ENCODE data around the gene DISC1.
"Not testable (repeated sequence)": the region's sequence is repeated elsewhere in the genome, so short reads cannot be mapped to it uniquely, and the experiment has no call there.

Gene DISC1

DNA sequence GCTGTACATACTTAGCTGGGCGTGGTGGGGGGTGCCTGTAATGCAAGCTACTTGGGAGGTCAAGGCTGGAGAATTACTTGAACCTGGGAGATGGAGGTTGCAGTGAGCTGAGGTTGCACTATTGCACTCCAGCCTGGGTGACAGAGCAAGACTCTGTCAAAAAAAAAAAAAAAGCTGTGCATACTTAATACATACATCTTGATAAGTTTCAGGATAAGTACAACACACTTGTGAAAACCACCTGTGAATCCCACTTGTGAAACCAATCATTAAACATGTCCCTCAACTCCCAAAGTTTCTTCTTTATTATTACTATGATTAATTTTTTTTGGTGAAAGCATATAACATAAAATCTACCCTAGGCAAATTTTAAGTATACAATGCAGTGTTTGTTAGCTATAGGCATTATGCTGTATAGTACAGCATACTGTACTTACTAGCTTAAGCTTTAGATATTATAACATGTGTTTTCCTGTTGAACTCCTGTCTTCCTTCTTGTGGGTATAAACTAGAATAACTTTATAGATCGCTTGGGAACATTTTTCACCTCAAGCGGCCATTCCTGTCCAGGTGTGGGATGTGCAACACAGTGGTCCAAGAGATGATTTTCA, 41.4 kb downstream of the DISC1 start:
- no peak for DNase-seq (ENCODE audit: low spot score)

DNA sequence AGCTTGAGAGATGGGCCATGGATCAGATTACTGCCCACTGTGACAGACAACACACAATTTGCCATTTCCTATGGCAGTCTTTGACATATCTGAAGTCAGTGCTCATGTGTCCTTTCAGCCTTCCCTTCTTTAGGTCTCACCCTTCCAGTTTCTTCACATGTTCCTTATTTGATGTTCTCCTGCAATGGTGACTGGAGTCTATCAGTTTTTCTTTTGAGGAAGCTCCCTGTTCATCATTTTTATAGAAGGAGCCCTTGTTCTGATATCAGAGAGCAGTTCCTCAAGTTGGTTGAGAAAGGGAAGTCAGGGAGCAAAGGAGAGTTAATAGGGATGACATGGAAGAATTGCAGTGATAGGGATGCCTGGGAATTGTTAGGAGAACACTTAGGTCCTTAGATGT, 42.2 kb downstream of the DISC1 start:
- no peak for DNase-seq (ENCODE audit: low spot score)

DNA sequence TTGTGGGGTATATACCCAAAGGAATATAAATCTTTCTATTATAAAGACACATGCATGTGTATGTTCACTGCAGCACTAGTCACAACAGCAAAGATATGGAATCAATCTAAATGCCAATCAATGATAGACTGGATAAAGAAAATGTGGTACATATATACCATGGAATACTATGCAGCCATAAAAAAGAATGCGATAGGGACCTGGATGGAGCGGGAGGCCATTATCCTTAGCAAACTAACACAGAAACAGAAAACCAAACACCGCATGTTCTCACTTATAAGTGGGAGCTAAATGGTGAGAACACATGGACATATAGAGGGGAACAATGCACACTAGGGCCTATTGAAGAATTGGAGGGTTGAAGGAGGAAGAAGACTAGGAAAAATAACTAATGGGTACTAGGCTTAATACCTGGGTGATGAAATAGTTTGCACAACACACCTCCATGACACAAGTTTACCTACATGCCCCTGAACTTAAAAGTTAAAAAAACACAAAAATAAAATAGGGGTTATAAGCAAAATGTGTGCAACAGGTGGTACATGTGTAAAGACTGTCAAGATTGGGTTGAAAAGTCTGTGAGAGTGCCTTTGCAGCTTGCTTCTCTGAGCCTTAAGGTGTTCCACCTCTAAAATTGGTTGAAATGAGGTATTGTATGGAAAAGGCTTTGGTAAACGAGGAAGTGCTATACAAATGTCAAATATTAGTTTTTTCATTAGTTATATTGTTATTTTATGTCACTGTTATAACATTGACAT, 43.5 kb downstream of the DISC1 start:
- DNase-seq (ENCODE audit: low spot score), result not testable (repeated sequence)

DNA sequence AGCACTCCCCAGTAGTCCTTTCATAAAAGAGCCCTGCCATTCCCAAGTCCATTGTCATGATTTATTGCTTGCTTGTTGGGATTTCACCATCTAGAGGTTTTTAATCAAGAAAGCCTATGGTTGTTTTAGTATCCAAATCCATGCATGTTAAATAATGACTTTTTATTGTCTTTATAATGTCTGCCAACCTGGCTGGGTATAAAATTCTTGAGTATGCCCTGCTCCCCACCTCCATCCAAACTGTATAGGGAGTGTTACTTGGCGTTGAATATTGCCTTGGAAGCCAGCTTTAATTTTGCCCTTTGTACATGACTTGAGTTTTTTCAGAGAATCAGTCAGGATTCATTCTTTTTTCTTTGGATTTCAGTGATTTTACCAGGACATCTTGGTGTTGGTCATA, 44.2 kb downstream of the DISC1 start:
- DNase-seq (ENCODE audit: low spot score), result no peak

DNA sequence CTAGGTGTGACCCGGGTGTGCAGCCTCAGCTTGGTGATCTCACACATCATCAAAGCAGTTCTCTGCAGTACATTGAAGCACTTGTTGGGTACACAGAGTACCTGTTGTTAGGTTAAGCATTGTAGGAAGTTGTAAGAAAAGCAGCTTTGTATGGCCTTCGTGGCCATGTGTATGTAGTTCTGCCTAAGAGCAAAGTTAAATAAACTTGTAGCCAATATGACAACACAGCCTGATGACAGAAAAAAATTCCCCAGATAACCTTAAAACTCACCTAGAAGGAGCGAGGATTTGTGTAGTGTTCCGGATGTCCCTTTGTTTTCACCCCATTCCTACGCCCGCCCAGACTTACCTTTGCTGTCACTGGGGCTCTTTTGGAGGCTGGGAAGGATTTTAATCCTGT, 48.0 kb downstream of the DISC1 start:
- DNase-seq (ENCODE audit: low spot score), result no peak

DNA sequence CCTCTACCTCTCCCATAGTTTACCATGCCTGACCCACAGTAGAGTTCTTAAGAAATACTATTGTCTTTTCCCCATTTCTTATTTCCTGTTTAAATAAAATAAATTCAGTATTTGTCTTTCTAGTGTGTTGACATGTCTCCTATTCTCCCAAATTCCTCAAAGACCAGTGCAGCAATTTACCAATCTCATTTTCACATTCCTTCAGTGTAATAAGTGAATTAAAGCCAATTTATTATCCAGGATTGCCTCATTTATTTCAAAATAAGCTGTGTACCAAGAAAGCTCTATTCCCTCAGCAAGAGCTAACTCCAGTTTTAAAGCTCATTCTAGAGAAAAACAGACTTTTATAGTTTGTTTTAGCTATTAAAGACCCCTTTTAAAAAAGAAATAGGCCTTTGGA, 49.9 kb downstream of the DISC1 start:
- no peak for DNase-seq (ENCODE audit: low spot score)

DNA sequence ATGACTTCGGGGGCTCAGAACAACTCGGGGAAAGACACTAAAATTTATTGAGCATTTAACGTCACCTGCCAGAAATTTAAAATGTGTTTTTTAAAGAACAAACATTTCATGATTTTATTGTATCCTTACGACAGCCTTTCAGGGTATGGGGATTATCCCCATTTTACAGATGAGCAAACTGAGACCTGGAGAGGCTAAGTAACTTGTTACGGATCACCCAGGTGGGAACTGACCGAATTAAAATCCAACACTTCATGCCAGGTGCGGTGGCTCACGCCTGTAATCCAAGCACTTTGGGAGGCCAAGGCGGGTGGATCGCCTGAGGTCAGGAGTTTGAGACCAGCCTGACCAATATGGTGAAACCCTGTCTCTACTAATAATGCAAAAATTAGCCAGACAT, 50.9 kb downstream of the DISC1 start:
- no peak for DNase-seq (ENCODE audit: low spot score)

DNA sequence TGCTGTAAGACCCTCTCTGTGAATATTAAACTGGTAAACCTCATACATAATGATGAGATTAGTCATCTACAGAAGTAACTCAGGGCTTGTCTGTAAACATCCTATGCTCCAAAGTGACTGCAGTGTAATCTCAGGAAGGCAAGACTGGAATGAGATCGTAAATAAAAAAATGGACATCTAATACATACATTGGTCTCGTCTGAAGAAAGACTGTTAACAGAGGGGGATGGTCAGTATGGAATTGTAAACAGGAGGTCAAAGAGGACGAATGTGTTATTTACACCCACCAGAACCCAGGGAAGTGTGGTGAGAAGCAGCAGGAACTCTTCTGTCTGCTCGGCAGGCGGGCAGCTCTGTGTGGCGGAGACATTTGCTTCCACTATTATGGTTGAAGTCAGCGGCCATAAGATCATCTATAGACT, 51.4 kb downstream of the DISC1 start:
- DNase-seq (ENCODE audit: low spot score), result no peak

DNA sequence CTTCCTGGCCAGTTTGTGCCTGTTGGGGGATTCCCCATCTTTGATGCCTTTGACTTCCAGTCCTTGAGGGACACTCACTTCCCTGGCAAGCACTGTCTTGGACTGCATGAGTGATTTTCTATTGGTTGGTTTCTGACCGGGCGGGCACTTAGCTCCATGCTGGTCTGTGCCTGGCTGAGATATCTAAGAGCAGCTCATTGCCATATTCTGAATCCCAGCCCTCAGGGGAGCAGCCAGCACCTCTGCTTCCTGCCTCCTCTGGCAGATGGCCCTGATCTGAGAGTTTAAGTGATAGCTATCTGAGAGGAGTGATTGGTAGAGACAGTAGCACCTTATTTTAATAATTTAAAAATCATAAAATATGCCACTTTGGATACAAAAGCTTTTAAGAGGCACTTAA, 52.5 kb downstream of the DISC1 start:
- no peak for DNase-seq (ENCODE audit: low spot score)

DNA sequence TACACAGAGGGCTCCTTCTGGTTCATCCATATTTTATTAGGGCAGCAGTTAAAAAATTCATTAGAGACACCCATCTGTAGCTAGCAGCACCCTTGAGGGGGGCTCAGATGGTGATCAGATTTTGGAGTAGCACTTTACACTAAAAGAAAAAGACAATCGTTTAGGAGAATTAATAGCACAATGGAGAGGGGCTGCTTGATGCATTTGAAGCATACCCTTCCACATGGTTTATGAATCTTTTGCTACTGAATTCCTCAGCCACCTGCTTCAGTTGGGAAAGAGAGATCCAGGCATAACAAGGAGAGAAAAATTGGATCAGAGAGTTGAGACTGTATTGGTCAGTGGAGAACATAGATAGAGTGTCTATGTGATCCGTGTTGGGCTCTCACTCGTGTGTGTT, 54.4 kb downstream of the DISC1 start:
- no peak for DNase-seq (ENCODE audit: low spot score)

DNA sequence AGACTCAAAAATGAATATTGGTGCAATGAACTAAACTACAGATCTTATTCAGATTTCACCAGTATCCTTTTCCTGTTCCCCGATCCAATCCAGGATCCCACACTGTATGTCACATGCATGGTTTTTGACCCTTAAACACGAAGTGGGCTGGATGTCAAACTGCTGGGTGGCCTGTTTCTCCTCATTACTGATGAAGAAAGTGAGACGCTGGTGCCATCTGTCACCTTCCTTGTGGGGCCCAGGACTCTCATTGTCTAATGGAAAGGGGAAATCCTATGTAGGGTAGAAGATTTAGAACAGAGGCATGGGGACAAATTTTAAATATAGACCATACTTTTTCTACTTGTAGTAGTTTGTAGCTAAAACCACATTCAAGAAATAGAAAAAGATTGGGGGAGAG, 56.2 kb downstream of the DISC1 start:
- DNase-seq (ENCODE audit: low spot score), result no peak

DNA sequence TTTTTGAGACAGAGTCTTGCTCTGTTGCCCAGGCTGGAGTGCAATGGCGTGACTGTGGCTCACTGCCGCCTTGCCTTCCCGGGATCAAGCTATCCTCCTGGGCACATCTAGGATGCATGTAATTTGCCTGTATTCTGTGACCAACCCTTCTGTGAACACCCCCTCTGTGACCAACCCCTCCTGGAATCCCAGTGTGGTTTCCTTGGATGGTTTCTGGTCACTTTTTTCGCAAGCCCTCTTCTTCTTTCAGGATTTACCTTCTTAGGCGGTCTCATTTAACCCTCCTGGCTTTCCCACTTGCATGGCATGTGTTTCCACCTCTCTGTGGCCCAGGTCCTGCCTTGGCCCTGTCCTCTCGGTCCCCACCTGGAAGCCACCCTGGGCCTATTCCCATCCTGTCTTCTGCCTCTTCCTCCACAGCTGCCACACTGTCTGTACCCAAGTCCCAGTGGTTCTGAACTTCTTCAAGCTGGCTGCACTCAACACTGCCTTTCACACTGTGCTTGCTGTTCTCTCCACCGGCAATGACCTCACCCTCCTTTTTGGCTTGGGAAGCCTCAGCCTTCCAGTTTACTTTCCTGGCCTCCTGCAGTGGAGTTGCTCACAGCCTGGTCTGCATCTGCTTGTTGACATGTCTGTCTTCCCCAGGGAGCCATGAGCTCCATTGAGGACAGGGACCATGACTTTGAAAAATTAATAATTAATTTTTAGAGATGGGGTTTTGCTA, 57.0 kb downstream of the DISC1 start:
- DNase-seq (ENCODE audit: low spot score), result no peak

DNA sequence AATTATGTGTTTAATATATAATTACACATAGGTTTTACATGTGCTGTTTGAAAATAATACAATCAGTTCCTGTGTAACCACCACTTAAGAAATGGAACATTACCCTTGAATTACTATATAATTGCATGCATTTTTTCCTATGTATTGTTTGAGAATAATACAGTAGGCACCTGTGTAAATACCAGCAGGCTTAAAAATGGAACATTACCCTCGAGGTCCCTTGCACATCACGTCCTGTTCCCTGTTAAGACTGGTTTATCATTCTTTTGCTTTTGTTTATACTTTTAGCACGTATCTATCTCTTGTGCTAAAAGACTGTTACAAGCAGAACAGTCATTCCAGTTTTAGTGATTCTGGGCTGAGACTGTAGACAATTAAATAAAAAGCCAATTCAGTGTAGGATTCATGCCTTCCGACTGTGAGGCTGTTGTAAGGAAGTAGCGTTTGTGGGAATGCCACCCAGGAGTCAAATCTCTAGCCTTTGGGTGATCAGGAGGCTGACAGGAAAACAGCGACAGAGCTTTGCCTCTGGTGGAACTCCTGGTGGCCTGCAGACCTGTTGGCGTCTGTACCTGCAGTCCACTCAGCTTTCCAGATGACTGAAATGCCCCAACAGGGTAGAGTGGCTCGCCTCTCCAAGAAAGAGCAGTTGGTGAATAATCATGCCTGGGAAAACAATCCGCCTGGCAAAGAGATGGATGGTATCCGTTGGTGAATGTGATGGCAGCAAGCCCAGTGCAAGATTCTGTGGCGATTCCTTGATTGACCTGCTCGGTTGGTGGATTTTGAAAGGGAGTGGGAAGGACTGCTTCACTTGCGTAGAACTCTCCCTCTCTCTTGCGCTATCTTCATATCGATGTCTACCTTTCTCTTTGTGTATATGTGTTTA, 58.0 kb downstream of the DISC1 start:
- no peak for DNase-seq (ENCODE audit: low spot score)

DNA sequence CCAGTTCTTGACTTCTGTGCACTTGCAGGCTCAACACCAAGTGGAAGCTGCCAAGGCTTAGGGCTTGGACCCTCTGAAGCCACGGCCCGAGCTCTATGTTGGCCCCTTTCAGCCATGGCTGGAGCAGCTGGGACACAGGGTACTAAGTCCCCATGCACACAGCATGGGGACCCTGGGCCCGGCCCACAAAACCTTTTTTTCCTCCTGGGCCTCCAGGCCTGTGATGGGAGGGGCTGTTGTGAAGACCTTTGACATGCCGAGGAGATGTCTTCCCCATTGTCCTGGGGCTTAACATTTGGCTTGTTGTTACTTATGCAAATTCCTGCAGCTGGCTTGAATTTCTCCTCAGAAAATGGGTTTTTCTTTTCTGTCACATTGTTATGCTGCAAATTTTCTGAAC, 59.8 kb downstream of the DISC1 start:
- no peak for DNase-seq (ENCODE audit: low spot score)

DNA sequence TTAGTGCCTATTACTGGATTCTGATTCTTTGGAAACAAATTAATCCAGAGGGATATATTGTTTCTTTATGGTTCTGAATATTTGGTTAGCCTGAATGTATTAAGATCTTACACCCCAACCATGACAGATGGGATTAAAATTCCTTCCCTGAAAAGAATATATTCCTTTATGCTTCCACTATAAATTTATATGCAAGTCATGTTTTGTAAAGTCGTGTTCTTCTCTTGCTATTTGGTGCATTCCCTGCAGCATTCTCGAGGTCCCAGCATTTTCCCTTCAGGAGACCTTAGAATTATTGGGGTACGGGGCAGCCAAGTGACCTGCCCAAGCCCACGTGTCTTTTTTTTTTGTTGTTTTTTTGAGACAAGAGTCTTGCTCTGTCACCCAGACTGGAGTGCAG, 62.4 kb downstream of the DISC1 start:
- DNase-seq (ENCODE audit: low spot score), result no peak

DNA sequence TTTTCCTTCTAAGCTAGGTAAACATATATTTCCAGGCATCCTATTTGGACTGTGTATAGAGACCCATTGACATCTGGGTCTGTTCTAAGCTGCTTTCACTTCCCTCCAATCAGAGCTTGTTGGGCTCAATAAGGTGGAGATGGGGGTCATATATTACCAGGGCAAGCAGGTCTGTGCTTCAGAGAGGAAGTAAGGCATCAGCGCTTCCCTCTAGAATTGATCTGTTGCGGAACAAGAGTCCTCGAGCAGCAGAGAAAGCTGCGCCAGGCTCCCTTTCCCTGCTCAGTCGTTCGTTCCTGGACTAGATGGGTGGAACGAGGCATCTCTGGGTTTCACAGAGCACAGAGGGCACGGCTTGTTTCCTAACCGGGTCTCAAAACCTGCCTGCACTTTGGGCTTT, 63.5 kb downstream of the DISC1 start:
- DNase-seq (ENCODE audit: low spot score), result no peak

DNA sequence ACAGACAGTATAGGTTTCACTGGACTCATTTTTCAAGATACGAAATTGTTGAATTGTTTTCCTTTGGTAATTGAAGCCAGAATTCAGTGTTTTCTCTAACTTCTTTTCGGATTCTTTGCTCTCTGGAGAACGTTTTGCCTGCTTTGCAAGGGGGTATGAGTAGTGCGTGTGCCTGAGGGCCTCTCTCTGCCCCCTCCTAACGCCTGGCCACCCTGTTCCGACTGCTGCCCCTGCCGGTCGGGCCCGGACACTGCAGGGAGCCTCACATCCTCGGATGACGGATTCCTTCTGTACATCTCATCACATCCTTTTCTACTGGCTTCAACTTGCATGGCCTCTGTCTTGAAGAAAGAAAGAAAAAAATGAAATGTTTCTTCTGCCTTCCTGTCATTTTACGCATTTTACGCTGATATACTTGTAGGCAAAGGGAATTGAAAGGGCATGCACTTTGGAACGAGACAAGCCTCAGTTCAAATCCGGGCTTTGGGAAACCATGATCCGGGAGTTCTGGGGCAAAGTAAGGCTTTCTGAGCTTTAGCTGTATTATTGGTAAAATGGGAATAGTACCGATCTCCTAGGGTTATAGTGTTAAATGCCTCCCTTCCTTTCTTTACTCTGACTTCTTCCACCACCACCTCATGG, 65.1 kb downstream of the DISC1 start:
- no peak for DNase-seq (ENCODE audit: low spot score)

DNA sequence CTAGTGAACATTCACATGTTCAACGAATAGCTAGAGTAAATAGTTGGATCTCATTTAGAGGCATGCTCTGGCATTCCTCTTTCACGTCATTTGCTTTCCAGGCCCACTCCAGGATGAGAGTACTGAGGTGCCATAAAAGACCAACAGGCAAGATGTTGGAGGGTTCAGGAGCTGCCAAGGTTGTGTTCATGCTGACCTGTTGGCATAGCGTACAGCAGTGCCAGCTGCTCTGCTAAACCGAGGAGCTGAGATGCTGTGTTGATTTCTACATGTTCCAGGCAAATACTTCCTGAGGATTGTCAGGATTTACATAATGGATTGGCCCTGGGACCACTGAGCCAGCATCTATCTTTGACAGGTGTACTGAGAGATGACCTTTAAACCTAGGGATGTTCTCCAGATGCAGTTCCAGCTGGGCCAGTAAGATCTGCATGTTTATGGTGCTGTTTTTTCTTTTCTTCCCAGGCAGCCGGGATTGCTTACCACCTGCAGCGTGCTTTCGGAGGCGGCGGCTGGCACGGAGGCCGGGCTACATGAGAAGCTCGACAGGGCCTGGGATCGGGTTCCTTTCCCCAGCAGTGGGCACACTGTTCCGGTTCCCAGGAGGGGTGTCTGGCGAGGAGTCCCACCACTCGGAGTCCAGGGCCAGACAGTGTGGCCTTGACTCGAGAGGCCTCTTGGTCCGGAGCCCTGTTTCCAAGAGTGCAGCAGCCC, 66.9 kb downstream of the DISC1 start:
- no peak for DNase-seq (ENCODE audit: low spot score)

DNA sequence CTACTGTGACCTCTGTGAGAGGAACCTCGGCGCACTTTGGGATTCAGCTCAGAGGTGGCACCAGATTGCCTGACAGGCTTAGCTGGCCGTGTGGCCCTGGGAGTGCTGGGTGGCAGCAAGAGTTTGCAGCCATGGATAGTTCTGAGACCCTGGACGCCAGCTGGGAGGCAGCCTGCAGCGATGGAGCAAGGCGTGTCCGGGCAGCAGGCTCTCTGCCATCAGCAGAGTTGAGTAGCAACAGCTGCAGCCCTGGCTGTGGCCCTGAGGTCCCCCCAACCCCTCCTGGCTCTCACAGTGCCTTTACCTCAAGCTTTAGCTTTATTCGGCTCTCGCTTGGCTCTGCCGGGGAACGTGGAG, 67.5 kb downstream of the DISC1 start:
- no peak for DNase-seq (ENCODE audit: low spot score)

DNA sequence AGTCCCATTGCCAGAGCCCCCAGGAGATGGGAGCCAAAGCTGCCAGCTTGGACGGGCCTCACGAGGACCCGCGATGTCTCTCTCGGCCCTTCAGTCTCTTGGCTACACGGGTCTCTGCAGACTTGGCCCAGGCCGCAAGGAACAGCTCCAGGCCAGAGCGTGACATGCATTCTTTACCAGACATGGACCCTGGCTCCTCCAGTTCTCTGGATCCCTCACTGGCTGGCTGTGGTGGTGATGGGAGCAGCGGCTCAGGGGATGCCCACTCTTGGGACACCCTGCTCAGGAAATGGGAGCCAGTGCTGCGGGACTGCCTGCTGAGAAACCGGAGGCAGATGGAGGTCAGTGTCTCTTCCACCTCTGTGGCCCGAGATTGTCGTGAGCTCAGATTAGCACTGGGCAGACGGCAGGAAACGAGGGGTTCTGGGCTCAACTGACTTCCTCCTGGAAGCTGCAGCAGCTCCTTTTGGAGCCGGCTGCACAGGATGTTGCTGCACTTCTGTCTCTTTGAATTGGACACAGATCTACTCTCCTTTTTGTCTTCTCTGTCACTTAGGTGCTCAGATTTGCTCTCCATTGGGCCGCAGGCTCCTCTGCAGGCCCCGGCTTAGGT, 68.0 kb downstream of the DISC1 start:
- no peak for DNase-seq (ENCODE audit: low spot score)
